KOPT-K1 (cell line): Measurements from ENCODE around the gene PELI2.

Source experiments
- H3K27ac ChIP-seq: fragments of 200-600 bp; sonication (generic); 2 replicates; pipeline ENCODE4 v1.5.1; 2016; ENCODE audit warnings: antibody characterized with exemption, mild to moderate bottlenecking, low read depth, low read length; ENCODE audit not compliant: poor library complexity, severe bottlenecking
- H3K36me3 ChIP-seq: fragments of 200-600 bp; sonication (generic); 2 replicates; pipeline ENCODE4 v1.5.1; 2017; ENCODE audit warnings: antibody characterized with exemption, mild to moderate bottlenecking, low read length, moderate library complexity; ENCODE audit not compliant: insufficient read depth
- H3K9me3 ChIP-seq: fragments of 200-600 bp; sonication (generic); 2 replicates; pipeline ENCODE4 v1.5.1; 2017; ENCODE audit warnings: antibody characterized with exemption, low read length, mild to moderate bottlenecking; ENCODE audit not compliant: insufficient read depth, poor library complexity, severe bottlenecking

PELI2 gene, protein sequence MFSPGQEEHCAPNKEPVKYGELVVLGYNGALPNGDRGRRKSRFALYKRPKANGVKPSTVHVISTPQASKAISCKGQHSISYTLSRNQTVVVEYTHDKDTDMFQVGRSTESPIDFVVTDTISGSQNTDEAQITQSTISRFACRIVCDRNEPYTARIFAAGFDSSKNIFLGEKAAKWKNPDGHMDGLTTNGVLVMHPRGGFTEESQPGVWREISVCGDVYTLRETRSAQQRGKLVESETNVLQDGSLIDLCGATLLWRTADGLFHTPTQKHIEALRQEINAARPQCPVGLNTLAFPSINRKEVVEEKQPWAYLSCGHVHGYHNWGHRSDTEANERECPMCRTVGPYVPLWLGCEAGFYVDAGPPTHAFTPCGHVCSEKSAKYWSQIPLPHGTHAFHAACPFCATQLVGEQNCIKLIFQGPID

DNA sequence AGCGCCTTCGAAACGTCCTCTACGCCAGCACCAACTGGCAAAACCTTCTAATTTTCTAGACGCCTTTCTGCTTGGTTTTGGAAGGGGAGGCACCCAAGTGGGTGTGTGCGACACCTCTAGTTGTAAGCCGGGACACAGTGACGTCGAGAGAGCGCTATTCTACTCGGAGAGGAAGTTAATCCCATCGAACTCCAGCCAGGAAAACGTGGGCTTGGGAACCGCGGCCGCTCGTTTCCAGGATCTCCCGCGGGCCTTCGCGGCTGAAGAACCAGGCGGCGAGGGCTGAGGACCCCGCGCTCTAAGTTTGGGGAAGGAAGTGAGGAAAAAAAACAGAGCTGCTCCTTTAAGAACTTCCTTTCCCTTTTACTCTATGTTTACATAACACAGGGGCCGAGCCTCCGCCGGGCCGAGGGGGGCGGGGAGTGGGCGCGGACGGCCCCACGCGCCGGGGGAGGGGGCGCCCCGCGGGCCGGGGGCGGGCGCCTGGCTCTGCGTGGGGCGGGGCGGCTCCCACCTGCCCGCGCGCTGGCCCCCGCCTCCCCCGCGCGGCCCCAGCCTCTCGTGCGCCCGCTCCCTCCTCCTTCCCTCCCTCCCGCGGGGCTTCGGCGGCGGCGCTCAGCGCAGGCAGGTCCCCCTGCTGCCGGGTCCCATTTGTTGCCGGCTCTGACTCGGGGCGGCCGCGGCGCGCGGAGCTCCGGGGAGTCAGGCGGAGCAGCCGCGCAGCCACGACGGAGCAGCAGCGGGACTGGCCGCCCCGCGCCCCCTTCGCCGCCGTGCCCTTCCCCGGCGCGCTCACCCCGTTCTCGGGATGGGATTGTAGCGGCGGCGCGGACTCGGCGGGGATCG lies at the start of gene PELI2:
Gene PELI2 (plus strand): TSS at position 647 of the 846 bp plus-strand sequence. CDS start 250 bp downstream, outside the sequence.
- no peaks in the 10 kb centered on the region for H3K9me3 ChIP-seq
- no peaks in the 10 kb centered on the region for H3K36me3 ChIP-seq
- H3K27ac ChIP-seq, result peak within 1 kb of the TSS; percentile 86

DNA sequence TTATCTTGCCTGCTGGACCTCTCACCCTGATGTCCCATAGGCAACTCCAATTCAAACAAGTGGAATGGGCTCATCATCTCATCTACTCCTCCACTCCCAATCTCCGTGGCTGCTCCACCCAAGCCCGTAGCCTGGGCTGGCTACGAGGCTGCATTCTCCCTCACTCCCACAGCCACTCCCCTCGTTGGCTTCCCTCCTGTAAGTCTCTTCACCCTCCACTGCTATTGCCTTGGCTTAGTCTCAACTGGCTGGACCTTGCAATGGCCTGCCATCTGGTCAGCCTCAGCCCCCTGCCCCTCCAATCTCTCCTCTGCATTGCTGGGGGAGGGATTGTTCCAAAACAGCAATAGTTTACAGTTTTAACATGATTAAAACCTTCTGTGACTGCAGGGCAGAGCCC lies 44.4 kb upstream of the PELI2 start:
- H3K27ac ChIP-seq, result no peak overlapping the region
- H3K36me3 ChIP-seq, result no peaks in the 10 kb centered on the region
- H3K9me3 ChIP-seq, result no peaks in the 10 kb centered on the region

DNA sequence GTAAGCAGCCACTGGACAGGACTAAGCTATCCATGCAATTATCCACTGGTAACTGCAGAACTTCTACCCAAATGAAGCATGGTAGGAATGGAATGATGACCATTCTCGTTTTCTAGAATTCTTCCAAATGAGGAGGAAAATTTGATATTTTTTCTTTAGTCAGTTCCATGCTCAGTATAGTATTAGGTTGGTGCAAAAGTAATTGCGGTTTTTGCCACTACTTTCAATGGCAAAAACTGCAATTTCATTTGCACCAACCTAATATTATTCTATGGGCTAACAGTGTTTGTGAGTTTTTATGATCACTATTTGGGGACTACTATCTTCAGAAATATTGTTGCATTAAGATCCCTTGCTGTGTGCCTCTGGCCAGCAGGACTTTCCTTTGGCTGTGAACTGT lies 42.9 kb upstream of the PELI2 start:
- H3K27ac ChIP-seq, result no peak overlapping the region
- no peaks in the 10 kb centered on the region for H3K36me3 ChIP-seq
- no peaks in the 10 kb centered on the region for H3K9me3 ChIP-seq

DNA sequence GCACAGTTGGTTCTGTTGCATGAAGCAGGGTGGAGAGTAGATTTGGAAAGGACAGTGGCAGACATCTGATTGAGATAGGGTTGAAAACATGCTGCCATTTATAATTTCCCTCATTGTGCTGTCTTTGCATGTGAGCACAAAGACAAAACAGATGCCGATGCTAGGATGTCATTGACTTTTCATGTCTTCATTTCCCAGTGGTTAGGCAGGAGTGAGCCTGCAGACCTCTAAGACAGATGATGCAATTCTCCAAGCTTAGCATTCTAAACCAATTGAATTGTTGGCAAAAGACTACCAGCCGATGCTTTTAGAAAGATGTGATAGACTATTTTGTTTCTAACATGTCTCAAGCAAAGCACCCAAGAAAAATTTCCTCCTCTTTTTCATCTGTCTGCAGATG lies 37.1 kb upstream of the PELI2 start:
- Histone ChIP-seq H3K36me3 (no peaks in the 10 kb centered on the region), H3K9me3 (no peaks in the 10 kb centered on the region), H3K27ac (no peak overlapping the region)

DNA sequence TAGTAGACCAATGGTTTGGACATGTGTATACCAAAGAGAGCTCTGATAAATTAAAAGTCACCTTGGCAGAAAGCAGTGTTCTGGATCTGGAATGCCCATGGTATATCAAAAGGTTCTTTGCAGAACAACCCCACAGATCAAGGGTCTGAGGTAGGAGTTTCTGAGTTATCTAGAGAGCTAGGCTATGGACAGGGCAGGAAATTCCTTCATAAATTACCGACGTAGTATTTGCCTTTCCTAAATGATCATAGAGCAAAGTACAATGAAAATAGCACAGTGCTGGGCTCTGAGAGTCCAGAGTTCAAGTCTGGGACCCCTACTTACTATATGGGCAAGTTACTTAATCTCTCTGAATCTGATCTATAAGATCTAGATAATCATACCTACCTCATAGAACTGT lies 35.3 kb upstream of the PELI2 start:
- no peak overlapping the region for H3K27ac ChIP-seq
- no peaks in the 10 kb centered on the region for H3K9me3 ChIP-seq
- no peaks in the 10 kb centered on the region for H3K36me3 ChIP-seq

DNA sequence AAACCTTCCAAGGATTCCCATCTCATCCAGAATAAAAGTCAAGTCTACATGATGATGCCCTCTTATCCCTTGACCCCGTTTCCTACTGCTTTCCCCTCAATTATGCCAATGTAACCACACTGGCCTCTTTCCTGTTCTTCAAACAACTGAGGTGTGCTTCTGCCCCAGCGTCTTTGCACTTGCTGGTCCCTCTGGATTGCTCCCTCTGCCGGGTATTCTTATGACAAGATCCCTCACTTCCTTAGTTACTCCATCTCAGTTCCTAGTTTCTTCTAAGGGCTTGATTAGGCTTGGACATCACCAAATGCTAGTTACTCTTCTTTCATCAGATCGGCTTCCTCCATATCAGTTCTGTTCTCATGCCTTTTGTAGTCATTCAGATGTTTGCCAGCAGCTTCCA lies 32.7 kb upstream of the PELI2 start:
- H3K36me3 ChIP-seq, result no peaks in the 10 kb centered on the region
- no peaks in the 10 kb centered on the region for H3K9me3 ChIP-seq
- H3K27ac ChIP-seq, result no peak overlapping the region

DNA sequence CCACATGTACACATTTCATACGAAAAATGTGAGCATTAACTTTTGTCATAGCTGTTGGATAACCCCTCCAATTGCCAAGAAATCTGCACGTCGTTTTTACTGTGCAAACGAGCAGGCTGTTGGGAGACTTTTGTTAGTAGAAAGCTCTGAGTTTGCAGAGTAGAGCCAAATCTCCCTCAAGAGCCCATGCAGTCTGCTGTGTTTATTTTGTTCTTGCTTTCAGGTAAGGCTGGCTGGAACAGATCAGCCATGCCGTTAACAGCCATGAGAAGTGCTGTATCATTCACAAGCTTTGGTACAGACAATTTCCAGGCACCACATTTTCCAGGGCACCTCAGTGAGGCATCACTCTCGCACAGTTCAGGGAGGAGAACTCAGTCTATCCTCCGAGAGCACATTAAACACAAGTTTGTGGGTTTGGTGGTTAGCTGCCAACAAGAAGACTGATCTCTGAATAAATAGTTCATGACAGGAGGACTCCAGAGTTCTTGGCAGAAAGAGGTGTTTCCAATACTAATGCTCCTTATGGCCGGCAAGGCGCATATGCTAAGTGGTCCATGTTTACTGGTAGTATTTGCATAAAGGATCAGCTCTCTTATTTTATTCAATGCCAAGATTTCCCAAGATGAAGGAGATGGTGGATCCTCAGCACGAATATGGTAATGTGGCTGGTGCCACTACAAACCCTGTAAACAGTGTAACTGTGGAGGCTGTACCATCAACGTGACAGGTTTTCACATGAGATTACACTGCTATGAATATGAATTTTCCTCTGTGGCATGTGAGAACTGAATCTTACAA lies 30.3 kb upstream of the PELI2 start:
- Histone ChIP-seq H3K27ac (no peak overlapping the region), H3K9me3 (no peaks in the 10 kb centered on the region), H3K36me3 (no peaks in the 10 kb centered on the region)

DNA sequence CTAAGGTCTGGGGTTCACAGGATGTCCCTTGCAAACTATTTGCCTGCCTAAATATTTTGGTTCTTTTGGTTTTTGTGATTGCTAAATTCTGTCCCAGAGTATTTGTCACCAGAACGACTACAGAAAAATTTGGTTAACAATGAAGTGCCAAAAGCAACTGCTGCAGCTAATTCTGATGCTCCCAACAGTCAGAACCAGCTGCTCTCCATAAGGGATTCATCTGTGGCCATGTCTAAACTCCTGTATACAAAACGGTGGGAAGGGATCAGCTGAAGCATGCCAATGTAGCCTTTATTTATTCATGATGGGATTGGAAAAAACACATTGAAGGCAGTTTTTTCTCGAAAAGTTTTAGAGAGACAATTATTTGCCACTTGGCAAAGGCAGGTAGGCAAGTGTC lies 29.3 kb upstream of the PELI2 start:
- no peaks in the 10 kb centered on the region for H3K9me3 ChIP-seq
- no peak overlapping the region for H3K27ac ChIP-seq
- H3K36me3 ChIP-seq, result no peaks in the 10 kb centered on the region

DNA sequence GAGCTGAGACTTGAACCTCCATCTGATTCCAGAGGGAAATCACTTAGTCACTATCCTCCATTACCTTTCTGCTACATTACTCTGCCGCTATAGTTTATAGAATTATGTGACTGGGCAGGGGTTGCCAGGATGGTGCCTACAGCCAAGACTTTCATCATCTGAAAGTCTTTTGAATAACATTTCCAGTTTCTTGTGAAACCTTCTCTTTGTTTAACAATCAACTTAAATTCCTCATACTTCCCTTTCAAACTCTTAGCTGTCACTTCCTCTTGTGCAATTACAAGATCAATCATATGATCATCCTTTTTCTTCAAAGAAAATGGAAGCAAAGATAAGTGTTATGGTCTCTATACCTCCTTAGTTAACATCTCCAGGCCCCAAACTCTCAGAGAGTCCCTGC lies 25.4 kb upstream of the PELI2 start:
- H3K9me3 ChIP-seq, result peaks cover 5% of the 10 kb centered on the region
- H3K27ac ChIP-seq, result no peak overlapping the region
- no peaks in the 10 kb centered on the region for H3K36me3 ChIP-seq

DNA sequence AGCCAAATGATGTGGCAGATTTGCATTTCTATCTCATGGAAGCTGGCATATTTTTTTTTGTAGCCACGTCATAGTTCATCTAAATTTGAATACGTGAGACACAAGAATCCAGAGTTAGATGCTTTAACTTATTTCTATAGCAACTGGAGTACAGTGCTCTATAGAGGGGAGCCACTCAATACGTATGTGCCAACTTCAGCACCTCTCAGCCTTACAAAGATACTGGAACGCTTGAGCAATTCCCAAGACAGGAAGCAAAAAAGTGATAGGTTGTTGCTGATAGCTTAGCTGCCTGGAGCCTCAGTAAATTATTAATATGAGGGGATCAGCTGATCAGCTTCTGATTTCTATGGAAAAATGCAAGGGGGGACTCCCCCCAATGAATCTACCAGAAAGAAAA lies 24.1 kb upstream of the PELI2 start:
- H3K27ac ChIP-seq, result no peak overlapping the region
- no peaks in the 10 kb centered on the region for H3K36me3 ChIP-seq
- peaks cover 5% of the 10 kb centered on the region for H3K9me3 ChIP-seq

DNA sequence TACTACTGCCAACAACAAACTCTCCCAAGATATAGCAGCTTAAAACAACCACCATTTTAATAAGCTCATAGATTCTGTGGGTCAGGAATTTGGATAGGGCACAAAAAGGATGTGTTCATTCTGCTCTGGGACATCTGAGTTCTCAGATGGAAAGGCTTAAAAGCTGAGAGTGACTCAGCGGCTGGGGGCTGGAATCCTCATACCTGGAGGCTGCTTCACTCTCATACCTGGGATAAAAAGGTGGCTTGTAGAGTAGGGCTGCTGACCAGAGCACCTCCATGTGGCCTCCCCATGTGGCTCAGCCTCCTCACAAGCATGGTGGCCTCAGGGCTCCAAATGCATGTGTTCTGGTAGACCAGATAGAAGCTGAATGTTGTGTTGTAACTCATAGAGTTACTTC lies 20.2 kb upstream of the PELI2 start:
- H3K9me3 ChIP-seq, result peaks cover 5% of the 10 kb centered on the region
- H3K27ac ChIP-seq, result no peak overlapping the region
- H3K36me3 ChIP-seq, result no peaks in the 10 kb centered on the region

DNA sequence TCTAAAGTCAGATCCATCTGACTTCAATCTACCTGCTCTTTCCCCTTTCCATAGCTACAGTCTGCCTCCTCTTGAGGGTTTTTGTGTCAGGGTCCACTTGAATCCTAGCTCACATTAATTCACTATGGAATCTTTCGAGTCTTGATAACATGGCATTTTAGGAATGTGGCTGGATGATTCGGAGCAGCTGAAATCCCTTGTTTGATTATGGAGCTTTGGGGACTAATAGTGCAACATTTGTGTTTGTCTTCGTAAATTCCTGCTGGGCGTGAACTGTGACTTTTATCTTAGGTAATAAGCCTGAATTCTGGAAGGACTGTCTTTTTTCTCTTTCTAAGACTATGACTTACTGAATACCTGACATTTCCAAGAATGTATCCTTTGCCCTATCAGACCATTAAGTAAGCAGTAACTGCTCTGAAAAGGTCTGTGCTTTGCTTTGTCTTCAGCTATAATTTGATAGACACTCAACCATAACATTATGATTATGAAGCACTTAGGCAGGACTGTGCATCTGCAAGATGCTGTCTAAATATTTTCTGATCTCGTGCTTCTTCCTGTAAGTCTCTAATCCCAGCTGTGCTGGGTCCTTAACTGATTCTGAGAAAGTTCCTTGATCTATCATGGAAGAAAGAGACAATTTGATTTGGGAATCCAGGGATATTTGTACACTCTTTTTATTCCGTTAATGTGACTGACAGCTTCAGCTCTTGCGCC lies 19.0 kb upstream of the PELI2 start:
- Histone ChIP-seq H3K9me3 (peaks cover 5% of the 10 kb centered on the region), H3K27ac (no peak overlapping the region), H3K36me3 (no peaks in the 10 kb centered on the region)

DNA sequence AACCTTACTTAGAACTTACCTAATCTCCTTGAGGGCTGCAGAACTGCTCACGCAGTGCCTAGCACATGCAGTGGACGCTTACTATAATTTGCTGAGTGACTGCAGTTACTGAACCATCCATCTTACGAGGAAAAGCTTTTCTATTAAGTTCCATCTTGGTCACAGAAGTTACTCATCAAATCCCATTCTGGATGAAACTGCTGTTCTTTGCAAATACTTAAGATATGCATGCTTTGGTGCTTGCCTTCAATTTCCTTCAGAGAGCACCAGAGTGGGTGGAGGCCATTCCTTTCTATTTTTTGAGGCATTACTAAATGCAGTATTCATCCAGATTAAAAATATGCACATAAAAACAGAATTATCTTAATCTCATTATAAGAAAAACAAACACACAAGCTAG lies 17.7 kb upstream of the PELI2 start:
- Histone ChIP-seq H3K36me3 (no peaks in the 10 kb centered on the region), H3K9me3 (peaks cover 5% of the 10 kb centered on the region), H3K27ac (no peak overlapping the region)

DNA sequence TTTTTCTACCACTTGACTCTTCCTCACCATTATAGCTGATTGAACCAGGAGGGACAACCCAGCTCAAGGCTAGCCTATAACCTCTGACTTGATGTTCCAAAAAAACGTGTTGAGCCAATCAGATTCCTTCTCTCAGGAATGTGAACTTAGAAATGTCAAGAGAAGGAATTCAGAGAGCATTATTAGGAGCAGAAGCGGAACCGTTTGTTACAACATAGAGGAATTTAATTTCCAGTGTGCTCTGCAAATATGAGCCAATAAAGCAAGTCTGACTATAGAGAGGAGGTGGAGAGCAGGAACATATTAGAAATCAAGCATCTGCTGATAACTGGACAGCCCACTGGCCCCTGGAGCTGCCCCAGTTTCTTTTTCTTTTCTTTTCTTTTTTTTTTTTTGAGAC lies 15.3 kb upstream of the PELI2 start:
- H3K36me3 ChIP-seq, result no peaks in the 10 kb centered on the region
- no peak overlapping the region for H3K27ac ChIP-seq
- no peaks in the 10 kb centered on the region for H3K9me3 ChIP-seq
